OCI-LY7 (cell line): ENCODE data around the gene MTCL1. TPM values are rescaled to one million over a fixed set of nuclear protein-coding genes. Genes with fewer than 3 reads are reported as not detected.
"Not testable (repeated sequence)": the region's sequence is repeated elsewhere in the genome, so short reads cannot be mapped to it uniquely, and the experiment has no call there.

ENCODE experiments used
- BruUV-seq: library from RNA; stranded (reverse); fragments of 400-500 nt; replicated peaks from 2 replicates; lab custom pipeline; 2021; lab: Mats Ljungman, UMichigan
- CTCF ChIA-PET: fragments of 300-600 bp; sonication (Branson Sonifier 250); formaldehyde crosslinking; loops from one replicate; lab custom pipeline; 2022; ENCODE audit warnings: antibody characterized with exemption; ENCODE audit not compliant: unreplicated experiment; lab: Charles Lee
- POLR2A ChIA-PET: fragments of 300-600 bp; sonication (Branson Sonifier 250); formaldehyde crosslinking; loops from one replicate; lab custom pipeline; 2022; ENCODE audit warnings: antibody characterized with exemption; lab: Charles Lee
- DNase-seq: peaks from one replicate; pipeline ENCODE4 v3.0.0-alpha.2; 2015; ENCODE audit warnings: low spot score
- H2AFZ ChIP-seq: fragments of 200-600 bp; sonication (generic), shearing (Covaris generic); 2 replicates; pipeline ENCODE4 v1.6.1; 2014; ENCODE audit warnings: mild to moderate bottlenecking, antibody characterized with exemption, low read length, moderate library complexity
- H3K27ac ChIP-seq: fragments of 200-600 bp; sonication (generic); 2 replicates; pipeline ENCODE4 v1.5.1; 2014; ENCODE audit warnings: mixed run types, low read depth, mild to moderate bottlenecking, moderate library complexity, low read length, inconsistent platforms; ENCODE audit not compliant: poor library complexity, severe bottlenecking
- H3K36me3 ChIP-seq: fragments of 200-600 bp; sonication (generic); 2 replicates; pipeline ENCODE4 v1.6.1; 2014; ENCODE audit warnings: mild to moderate bottlenecking, antibody characterized with exemption, low read length, moderate library complexity, mixed read lengths; ENCODE audit not compliant: insufficient read depth
- H3K4me1 ChIP-seq: fragments of 200-600 bp; sonication (generic); 2 replicates; pipeline ENCODE4 v1.5.1; 2014; ENCODE audit warnings: mild to moderate bottlenecking, low read length; ENCODE audit not compliant: insufficient read depth, poor library complexity, severe bottlenecking
- H3K4me2 ChIP-seq: fragments of 200-600 bp; sonication (generic); 2 replicates; pipeline ENCODE4 v1.6.1; 2014; ENCODE audit warnings: mild to moderate bottlenecking, low read length
- H3K4me3 ChIP-seq: fragments of 200-600 bp; sonication (generic); 2 replicates; pipeline ENCODE4 v1.5.1; 2014; ENCODE audit warnings: mild to moderate bottlenecking, low read depth, low read length; ENCODE audit not compliant: poor library complexity, severe bottlenecking
- H3K79me2 ChIP-seq: fragments of 200-600 bp; sonication (generic); 2 replicates; pipeline ENCODE4 v1.6.1; 2016; ENCODE audit warnings: low read depth, mild to moderate bottlenecking, low read length, moderate library complexity, mixed read lengths; ENCODE audit not compliant: insufficient read depth
- H3K9me2 ChIP-seq: fragments of 200-600 bp; sonication (generic); 2 replicates; pipeline ENCODE4 v1.6.1; 2016; ENCODE audit warnings: mild to moderate bottlenecking, low read length, mixed read lengths; ENCODE audit not compliant: insufficient read depth
- H3K9me3 ChIP-seq: fragments of 200-600 bp; sonication (generic); 2 replicates; pipeline ENCODE4 v1.6.1; 2014; ENCODE audit warnings: mild to moderate bottlenecking, mixed run types, low read length, mixed read lengths
- H4K20me1 ChIP-seq: fragments of 200-600 bp; sonication (generic); 2 replicates; pipeline ENCODE4 v1.6.1; 2014; ENCODE audit warnings: mild to moderate bottlenecking, antibody characterized with exemption, low read length, moderate library complexity, mixed read lengths; ENCODE audit not compliant: insufficient read depth
- CTCF ChIP-seq: fragments of 200-600 bp; sonication (generic); conservative IDR thresholded peaks from 2 replicates; pipeline ENCODE4 v1.5.1; 2014; ENCODE audit warnings: mild to moderate bottlenecking, antibody characterized with exemption, low read length, moderate library complexity, mixed read lengths
- EZH2phosphoT487 ChIP-seq: fragments of 200-600 bp; sonication (generic); IDR thresholded peaks from 2 replicates; pipeline ENCODE4 v1.6.1; 2018; ENCODE audit warnings: low read depth, borderline replicate concordance, mild to moderate bottlenecking, mixed run types, antibody characterized with exemption, low read length, moderate library complexity, mixed read lengths
- intact Hi-C: fragments of 100-400 bp; cut with micrococcal nuclease; formaldehyde crosslinking; loops from one replicate; pipeline ENCODE4 v1.10.0; 2022; ENCODE audit not compliant: unreplicated experiment
- total RNA-seq, 2 experiments: library from RNA; depleted of rRNA in 1 of 2; stranded (reverse); fragments of >200 nt in 1 of 2; shearing (Covaris generic) in 1 of 2; gene quantifications; 2 replicates each; pipeline ENCODE4 v1.2.3, GENCODE V29; 2014 to 2022

Gene MTCL1
- total RNA-seq, 2 experiments from 2014 or later: 96.8 to 159 TPM

- Histone ChIP-seq H3K36me3 (peaks cover 98% of the 10 kb centered on the region), H3K9me2 (no peaks in the 10 kb centered on the region), H3K4me1 (peaks cover 24% of the 10 kb centered on the region), H2AFZ (no peak overlapping the region), H3K4me3 (no peak overlapping the region), H4K20me1 (no peaks in the 10 kb centered on the region), H3K27ac (no peak overlapping the region), H3K79me2 (peaks cover 27% of the 10 kb centered on the region; the same call in 1 of the 2 replicates), H3K9me3 (peaks cover 56% of the 10 kb centered on the region), H3K4me2 (no peak overlapping the region)
- DNase-seq: no peak
- intact Hi-C loops: no loop called here
- BruUV-seq: no TSS peak
- ChIA-PET POLR2A (interaction anchor here (0.6 kb wide), 1 partner anchor 13 kb away, joined by 3 read pairs; no protein-coding TSS in a partner anchor), CTCF (no interaction called here)
- TF ChIP-seq CTCF: no peak
- TF ChIP-seq EZH2phosphoT487: no peak
Observed at GRCh38 chr18:8760984-8761383, 55.6 kb downstream of the MTCL1 start.

- BruUV-seq: not testable (repeated sequence)
Observed at GRCh38 chr18:8761535-8761934, 56.2 kb downstream of the MTCL1 start.

GRCh38 chr18:8762968-8763367 lies 57.6 kb downstream of the MTCL1 start:
- peaks cover 4% of the 10 kb centered on the region for H3K4me1 ChIP-seq
- H3K4me2 ChIP-seq: no peak overlapping the region
- H3K9me2 ChIP-seq: no peaks in the 10 kb centered on the region
- BruUV-seq: no TSS peak
- DNase-seq: no peak
- peaks cover 95% of the 10 kb centered on the region for H3K36me3 ChIP-seq
- H4K20me1 ChIP-seq: no peaks in the 10 kb centered on the region
- no peak overlapping the region for H3K27ac ChIP-seq
- no peak overlapping the region for H3K4me3 ChIP-seq
- H2AFZ ChIP-seq: no peak overlapping the region
- H3K79me2 ChIP-seq: peaks cover 11% of the 10 kb centered on the region; the same call in 1 of the 2 replicates
- POLR2A ChIA-PET: interaction anchor here (1.0 kb wide), 1 partner anchor 12 kb away, joined by 3 read pairs; no protein-coding TSS in a partner anchor
- peaks cover 55% of the 10 kb centered on the region for H3K9me3 ChIP-seq
- TF ChIP-seq CTCF (no peak), EZH2phosphoT487 (no peak)
- CTCF ChIA-PET: no interaction called here
- intact Hi-C loops: no loop called here

More at GRCh38 chr18:8761535-8761934, 56.2 kb downstream of the MTCL1 start:
- H3K4me2 ChIP-seq, DNase-seq, H3K9me2 ChIP-seq, H3K27ac ChIP-seq, CTCF ChIA-PET, intact Hi-C loops, H3K4me3 ChIP-seq, H4K20me1 ChIP-seq, H2AFZ ChIP-seq: not testable (repeated sequence)
- Histone ChIP-seq H3K9me3 (peaks cover 55% of the 10 kb centered on the region), H3K4me1 (peaks cover 19% of the 10 kb centered on the region), H3K79me2 (peaks cover 24% of the 10 kb centered on the region; the same call in 1 of the 2 replicates), H3K36me3 (peaks cover 100% of the 10 kb centered on the region)
- POLR2A ChIA-PET: interaction anchor here (0.6 kb wide), 1 partner anchor 12 kb away, joined by 3 read pairs; no protein-coding TSS in a partner anchor
